ENCODE results near the gene VASH1. TPM values are rescaled to one million over a fixed set of nuclear protein-coding genes. Genes with fewer than 3 reads are reported as not detected.

The VASH1 gene
- total RNA-seq, 3 donors from 2014 or later: 5.6 to 7.8 (median 5.8) TPM

DNA sequence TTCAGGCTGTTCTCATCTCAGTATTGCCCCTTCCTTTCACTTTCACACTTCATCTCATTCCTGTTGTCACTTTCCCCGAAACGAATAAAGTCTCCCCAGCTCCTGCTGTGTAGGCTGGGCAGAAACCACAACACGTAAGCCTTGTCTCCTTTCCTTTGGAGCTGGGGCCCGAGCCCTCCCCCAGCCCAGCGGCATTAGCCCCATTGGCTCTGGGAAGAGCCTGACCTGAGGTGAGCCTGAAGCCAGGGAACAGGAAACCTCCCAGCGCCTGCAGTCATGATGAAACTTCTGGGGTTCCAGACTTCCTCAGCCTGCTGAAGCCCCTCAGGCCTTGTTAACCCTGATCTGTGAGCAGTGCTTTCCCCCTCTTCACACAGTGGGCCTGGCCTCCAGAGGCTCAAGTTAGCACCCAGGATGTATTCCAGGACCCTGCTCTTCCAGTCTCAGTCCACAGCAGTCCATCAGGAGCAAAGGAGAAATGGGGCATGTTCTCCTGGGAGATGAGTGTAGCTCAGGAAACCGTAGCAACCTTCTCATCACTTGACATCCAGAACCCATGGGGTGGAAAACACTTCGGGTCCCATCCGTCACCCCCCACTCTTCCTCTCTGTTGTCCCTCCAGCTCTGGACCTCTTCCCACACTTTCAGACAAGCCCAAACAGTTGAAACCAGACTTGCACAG lies 21.8 kb downstream of the VASH1 start:
- Histone ChIP-seq H3K4me1 (no peaks in the 10 kb centered on the region), H3K27me3 (no peaks in the 10 kb centered on the region), H3K4me3 (no peak overlapping the region), H3K27ac (peak overlapping the region; percentile 40 to 80), H3K9me3 (no peaks in the 10 kb centered on the region), H3K36me3 (no peaks in the 10 kb centered on the region)
- TF ChIP-seq POLR2A (IDR thresholded peaks at IDR 0.05) (no peak), CTCF (IDR thresholded peaks at IDR 0.05) (no peak), POLR2AphosphoS5 (IDR thresholded peaks at IDR 0.05) (no peak)
- DNase-seq (ENCODE audit: low spot score in 2 of 2): peak in 1 of 2 donors; percentile 15
- intact Hi-C loops (cut with DNase I; ENCODE audit: low total_unique reads): loop anchor here (5.0 kb wide), 1 partner anchor 684 kb away; no protein-coding TSS in a partner anchor

GRCh38 chr14:76784266-76784874 lies 23.1 kb downstream of the VASH1 start:
- no peak for DNase-seq (ENCODE audit: low spot score in 2 of 2)
- Histone ChIP-seq H3K9me3 (no peaks in the 10 kb centered on the region), H3K27me3 (no peaks in the 10 kb centered on the region), H3K4me1 (no peaks in the 10 kb centered on the region), H3K27ac (no peak overlapping the region), H3K36me3 (peaks cover 7% of the 10 kb centered on the region), H3K4me3 (no peak overlapping the region)
- no peak for TF ChIP-seq CTCF (IDR thresholded peaks at IDR 0.05)
- TF ChIP-seq POLR2AphosphoS5 (IDR thresholded peaks at IDR 0.05): no peak
- TF ChIP-seq POLR2A (IDR thresholded peaks at IDR 0.05): no peak
- intact Hi-C loops (cut with DNase I; ENCODE audit: low total_unique reads): loop anchor here (5.0 kb wide), 1 partner anchor 683 kb away; no protein-coding TSS in a partner anchor

GRCh38 chr14:76784881-76785280 lies 23.6 kb downstream of the VASH1 start:
- TF ChIP-seq POLR2AphosphoS5 (IDR thresholded peaks at IDR 0.05) (peak in 1 of 3 donors; percentile 13), CTCF (IDR thresholded peaks at IDR 0.05) (peak; percentile 26 to 47 (median 38)), POLR2A (IDR thresholded peaks at IDR 0.05) (no peak)
- peak in 1 of 2 donors; percentile 41 for DNase-seq (ENCODE audit: low spot score in 2 of 2)
- intact Hi-C loops (cut with DNase I; ENCODE audit: low total_unique reads): loop anchor here (5.0 kb wide), 1 partner anchor 682 kb away; no protein-coding TSS in a partner anchor
- peaks cover 7% of the 10 kb centered on the region for H3K36me3 ChIP-seq
- H3K4me1 ChIP-seq: no peaks in the 10 kb centered on the region
- H3K27ac ChIP-seq: no peak overlapping the region
- H3K27me3 ChIP-seq: no peaks in the 10 kb centered on the region
- no peaks in the 10 kb centered on the region for H3K9me3 ChIP-seq
- H3K4me3 ChIP-seq: no peak overlapping the region

DNA sequence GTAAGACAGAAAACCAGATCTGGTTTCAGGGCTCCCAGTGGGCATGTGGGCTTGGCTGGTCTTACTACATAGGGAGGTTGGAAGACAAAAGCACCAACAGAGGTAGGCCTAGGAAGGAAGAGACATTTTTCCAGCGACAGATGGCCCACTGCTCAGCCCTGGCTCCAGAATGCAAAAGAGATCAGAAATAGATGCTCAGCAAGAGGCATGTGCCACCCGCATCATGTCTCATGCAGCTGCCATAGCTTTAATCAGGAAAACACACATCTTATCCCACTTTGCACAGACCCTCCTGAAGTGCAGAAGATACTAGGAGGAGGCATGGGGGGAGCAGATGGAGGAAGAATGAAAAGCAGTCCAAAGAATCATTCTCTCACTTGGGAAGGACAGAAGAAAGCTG lies 25.3 kb downstream of the VASH1 start:
- no peak for DNase-seq (ENCODE audit: low spot score in 2 of 2)
- Histone ChIP-seq H3K27me3 (no peaks in the 10 kb centered on the region), H3K27ac (no peak overlapping the region), H3K36me3 (peaks cover 12% of the 10 kb centered on the region), H3K9me3 (no peaks in the 10 kb centered on the region), H3K4me1 (no peaks in the 10 kb centered on the region), H3K4me3 (no peak overlapping the region)
- intact Hi-C loops (cut with DNase I; ENCODE audit: low total_unique reads): no loop called here
- TF ChIP-seq POLR2AphosphoS5 (IDR thresholded peaks at IDR 0.05) (no peak), POLR2A (IDR thresholded peaks at IDR 0.05) (no peak), CTCF (IDR thresholded peaks at IDR 0.05) (no peak)

- H3K27me3 ChIP-seq: no peaks in the 10 kb centered on the region
- peaks cover 12% of the 10 kb centered on the region for H3K36me3 ChIP-seq
- no peaks in the 10 kb centered on the region for H3K4me1 ChIP-seq
- no peak for TF ChIP-seq POLR2AphosphoS5 (IDR thresholded peaks at IDR 0.05)
- TF ChIP-seq CTCF (IDR thresholded peaks at IDR 0.05): no peak
- no peak for TF ChIP-seq POLR2A (IDR thresholded peaks at IDR 0.05)
- no peak overlapping the region for H3K27ac ChIP-seq
- H3K4me3 ChIP-seq: no peak overlapping the region
- no peak for DNase-seq (ENCODE audit: low spot score in 2 of 2)
- intact Hi-C loops (cut with DNase I; ENCODE audit: low total_unique reads): no loop called here
- H3K9me3 ChIP-seq: no peaks in the 10 kb centered on the region
Measured at GRCh38 chr14:76792422-76792821, 31.2 kb downstream of the VASH1 start.

Measured in breast epithelium (tissue), 4 donors.